CD4-positive, CD25-positive, alpha-beta regulatory T cell (primary cell): ENCODE data around the gene ARHGEF39. TPM values are rescaled to one million over a fixed set of nuclear protein-coding genes. Genes with fewer than 3 reads are reported as not detected.

Experiments used
- ATAC-seq, 2 donors: fragments of 150-1000 bp; cut with Tn5 transposase; one replicate each; pipeline ENCODE4 v1.10.0; 2021; ENCODE audit warnings: low read depth in 2 of 2, moderate number of reproducible peaks in 2 of 2, moderate library complexity in 1 of 2
- DNase-seq, 3 donors: peaks; one replicate each; pipeline versions ENCODE4 v3.0.0 to v3.0.0-alpha.2; 2012 to 2022; ENCODE audit warnings: mixed read lengths in 1 of 3
- H3K27ac ChIP-seq: one replicate; pipeline ENCODE4 v1.7.0; 2013; ENCODE audit warnings: mild to moderate bottlenecking, low read length; ENCODE audit not compliant: insufficient read depth, poor library complexity, severe bottlenecking
- H3K27me3 ChIP-seq: one replicate; pipeline ENCODE4 v1.7.0; 2013; ENCODE audit warnings: low read length; ENCODE audit not compliant: control insufficient read depth, insufficient read depth
- H3K36me3 ChIP-seq: one replicate; pipeline ENCODE4 v1.7.0; 2013; ENCODE audit warnings: mild to moderate bottlenecking, low read length, moderate library complexity; ENCODE audit not compliant: control insufficient read depth, insufficient read depth
- H3K4me1 ChIP-seq: 2 replicates; pipeline ENCODE4 v1.7.0; 2013; ENCODE audit warnings: mild to moderate bottlenecking, low read length; ENCODE audit not compliant: insufficient read depth, control insufficient read depth, poor library complexity, severe bottlenecking
- H3K4me3 ChIP-seq: one replicate; pipeline ENCODE4 v1.7.0; 2013; ENCODE audit warnings: low read depth, mild to moderate bottlenecking, low read length, moderate library complexity
- H3K9me3 ChIP-seq, 2 experiments: 1 replicate in 1 of 2; 2 replicates in 1 of 2; pipeline ENCODE4 v1.7.0; 2013; ENCODE audit warnings: low read length in 2 of 2, mild to moderate bottlenecking in 1 of 2, moderate library complexity in 1 of 2; ENCODE audit not compliant: control insufficient read depth in 2 of 2
- H3K27ac Mint-ChIP-seq, 3 donors: one replicate each; pipeline ENCODE4 v1.8.0; 2020 to 2022; ENCODE audit warnings: mild to moderate bottlenecking in 3 of 3, mixed read lengths in 3 of 3, moderate library complexity in 2 of 3
- H3K27me3 Mint-ChIP-seq: one replicate; pipeline ENCODE4 v1.8.0; 2022; ENCODE audit warnings: mild to moderate bottlenecking, mixed read lengths
- H3K36me3 Mint-ChIP-seq: one replicate; pipeline ENCODE4 v1.8.0; 2020; ENCODE audit warnings: mixed read lengths
- H3K4me1 Mint-ChIP-seq, 4 donors: one replicate each; pipeline ENCODE4 v1.8.0; 2020 to 2022; ENCODE audit warnings: mixed read lengths in 4 of 4, mild to moderate bottlenecking in 1 of 4
- H3K4me3 Mint-ChIP-seq, 4 donors: one replicate each; pipeline ENCODE4 v1.8.0; 2020 to 2022; ENCODE audit warnings: mild to moderate bottlenecking in 4 of 4, mixed read lengths in 4 of 4, moderate library complexity in 3 of 4
- H3K9me3 Mint-ChIP-seq, 7 donors: one replicate each; pipeline ENCODE4 v1.8.0; 2020 to 2022; ENCODE audit warnings: mixed read lengths in 7 of 7, mild to moderate bottlenecking in 3 of 7, moderate library complexity in 2 of 7
- polyA plus RNA-seq, 4 donors: library from polyadenylated mRNA; unstranded; fragments of 300-500 nt; fragmentation: Illumina TruSeq; gene quantifications; one replicate each; pipeline ENCODE4 v1.2.3, GENCODE V29; 2021
- total RNA-seq: library from RNA; stranded (reverse); gene quantifications from one replicate; pipeline ENCODE4 v1.2.3, GENCODE V29; 2022

ARHGEF39 gene
- total and polyA plus RNA-seq, 5 donors from 2014 or later, result 0.36 to 0.84 (median 0.44) TPM

DNA sequence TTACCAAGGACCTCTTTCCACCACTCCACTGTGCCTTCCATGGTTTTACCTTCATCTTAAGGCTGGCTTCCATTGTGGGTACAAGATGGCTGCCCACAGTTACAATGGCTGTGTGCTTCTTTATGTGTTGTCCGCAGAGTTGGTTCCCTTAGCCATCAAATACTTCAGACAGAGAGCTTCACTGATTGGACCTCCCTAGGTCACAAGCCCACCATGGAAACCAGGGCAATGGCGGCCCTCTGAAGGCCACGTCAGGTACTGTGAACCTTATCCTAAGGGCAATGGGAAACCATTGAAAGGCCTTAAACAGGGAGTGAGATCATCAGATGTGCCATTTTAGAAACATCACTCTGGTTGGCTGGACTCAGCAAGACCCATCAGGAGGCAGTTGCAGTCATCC lies 2.9 kb upstream of the ARHGEF39 start:
- H3K27ac ChIP-seq, result no peak overlapping the region
- no peaks in the 10 kb centered on the region for H3K27me3 ChIP-seq
- no peak overlapping the region for H3K4me3 ChIP-seq
- ATAC-seq, result no peak
- Mint-ChIP-seq H3K27me3 (peaks cover 4% of the 10 kb centered on the region), H3K4me3 (peak overlapping the region in 1 of 4 donors; percentile 0), H3K4me1 (peaks cover 6 to 32% (median 16%) of the 10 kb centered on the region in 4 donors), H3K27ac (no peak overlapping the region), H3K36me3 (no peaks in the 10 kb centered on the region), H3K9me3 (peaks cover 0 to 2% (median 0%) of the 10 kb centered on the region in 7 donors)
- H3K36me3 ChIP-seq, result no peaks in the 10 kb centered on the region
- H3K4me1 ChIP-seq, result peaks cover 29% of the 10 kb centered on the region
- no peaks in the 10 kb centered on the region for H3K9me3 ChIP-seq
- DNase-seq, result no peak

DNA sequence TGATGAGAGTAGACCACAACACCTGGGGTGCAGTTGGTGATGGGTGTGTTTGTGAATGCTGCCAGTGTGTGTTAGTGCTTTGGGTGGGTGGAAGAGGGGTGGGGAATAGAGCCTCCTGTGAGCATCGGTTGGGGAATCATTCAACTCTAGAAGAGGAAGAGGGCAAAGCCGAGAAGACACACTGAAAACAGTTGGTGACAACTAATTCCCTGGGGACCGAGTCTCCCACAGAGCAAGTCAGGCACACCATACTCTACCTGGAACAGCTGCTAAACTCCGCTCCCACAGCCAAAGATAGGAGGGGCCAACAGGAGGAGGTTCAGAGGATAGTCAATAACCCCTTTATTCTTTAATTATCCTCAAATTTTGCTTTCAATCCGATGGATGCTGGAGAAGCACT lies 1.6 kb upstream of the ARHGEF39 start:
- no peak for ATAC-seq
- H3K27ac Mint-ChIP-seq, result no peak overlapping the region
- peaks cover 10 to 46% (median 29%) of the 10 kb centered on the region in 4 donors for H3K4me1 Mint-ChIP-seq
- H3K9me3 Mint-ChIP-seq, result peaks cover 0 to 2% (median 0%) of the 10 kb centered on the region in 7 donors
- Histone ChIP-seq H3K36me3 (no peaks in the 10 kb centered on the region), H3K27ac (no peak overlapping the region), H3K4me3 (no peak overlapping the region), H3K4me1 (peaks cover 43% of the 10 kb centered on the region), H3K27me3 (no peaks in the 10 kb centered on the region), H3K9me3 (no peaks in the 10 kb centered on the region)
- no peaks in the 10 kb centered on the region for H3K27me3 Mint-ChIP-seq
- DNase-seq, result no peak
- peaks cover 4% of the 10 kb centered on the region for H3K36me3 Mint-ChIP-seq
- H3K4me3 Mint-ChIP-seq, result peak overlapping the region in 1 of 4 donors; percentile 97

DNA sequence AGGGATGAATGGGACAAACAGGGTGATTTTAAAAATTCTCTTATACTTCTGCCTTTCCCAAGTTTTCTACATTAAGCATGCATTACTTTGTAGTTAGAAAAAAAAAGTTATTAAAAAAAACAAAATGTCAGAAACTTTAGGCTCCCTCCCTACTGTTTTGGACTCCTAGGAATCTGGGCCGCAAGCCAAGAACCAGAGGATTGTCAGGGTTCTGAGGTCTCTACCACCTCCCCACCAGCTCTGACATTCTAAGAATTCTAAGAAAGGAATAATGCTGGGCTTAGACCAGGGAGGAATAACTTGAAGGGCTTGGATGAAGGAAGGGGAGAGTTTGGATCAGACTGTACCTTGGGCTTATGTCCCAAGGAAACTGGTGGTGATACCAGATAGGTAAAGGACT lies 1.1 kb upstream of the ARHGEF39 start:
- no peak overlapping the region for H3K27ac Mint-ChIP-seq
- Histone ChIP-seq H3K4me3 (no peak overlapping the region), H3K9me3 (no peaks in the 10 kb centered on the region), H3K36me3 (peaks cover under 1% of the 10 kb centered on the region), H3K4me1 (peaks cover 48% of the 10 kb centered on the region), H3K27ac (no peak overlapping the region), H3K27me3 (no peaks in the 10 kb centered on the region)
- DNase-seq (no peak), ATAC-seq (no peak)
- H3K36me3 Mint-ChIP-seq, result peaks cover 4% of the 10 kb centered on the region
- peaks cover 0 to 2% (median 0%) of the 10 kb centered on the region in 7 donors for H3K9me3 Mint-ChIP-seq
- H3K27me3 Mint-ChIP-seq, result no peaks in the 10 kb centered on the region
- H3K4me3 Mint-ChIP-seq, result peak overlapping the region in 3 of 4 donors; percentile 48 to 97 (median 72)
- peaks cover 10 to 50% (median 31%) of the 10 kb centered on the region in 4 donors for H3K4me1 Mint-ChIP-seq

DNA sequence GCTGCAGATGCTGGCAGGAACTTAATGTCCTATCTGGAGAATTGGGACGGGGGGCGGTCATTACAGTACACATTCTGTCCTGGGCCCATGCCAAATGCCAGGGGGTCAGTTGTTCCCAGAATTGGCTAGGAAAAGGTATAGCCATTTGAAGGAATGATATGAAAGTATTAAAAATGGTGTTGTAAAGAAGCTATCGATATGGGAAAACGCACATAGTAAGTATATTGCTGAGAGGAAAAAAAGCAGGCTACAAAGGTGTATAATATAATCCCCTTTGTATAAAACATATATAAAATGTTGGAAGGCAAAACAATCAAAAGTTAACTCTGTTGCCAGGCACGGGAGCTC lies 450 bp upstream of the ARHGEF39 start:
- Mint-ChIP-seq H3K4me1 (peaks cover 10 to 56% (median 35%) of the 10 kb centered on the region in 4 donors), H3K27ac (peak overlapping the region in 2 of 3 donors; percentile 76 to 90), H3K36me3 (peaks cover 10% of the 10 kb centered on the region), H3K9me3 (peaks cover 0 to under 1% (median 0%) of the 10 kb centered on the region in 7 donors), H3K4me3 (peak overlapping the region; percentile 85 to 97 (median 90)), H3K27me3 (no peaks in the 10 kb centered on the region)
- no peaks in the 10 kb centered on the region for H3K27me3 ChIP-seq
- peak overlapping the region; percentile 76 for H3K4me3 ChIP-seq
- no peak for ATAC-seq
- no peaks in the 10 kb centered on the region for H3K9me3 ChIP-seq
- peak overlapping the region; percentile 77 for H3K27ac ChIP-seq
- H3K4me1 ChIP-seq, result peaks cover 54% of the 10 kb centered on the region
- peaks cover 6% of the 10 kb centered on the region for H3K36me3 ChIP-seq
- no peak for DNase-seq

DNA sequence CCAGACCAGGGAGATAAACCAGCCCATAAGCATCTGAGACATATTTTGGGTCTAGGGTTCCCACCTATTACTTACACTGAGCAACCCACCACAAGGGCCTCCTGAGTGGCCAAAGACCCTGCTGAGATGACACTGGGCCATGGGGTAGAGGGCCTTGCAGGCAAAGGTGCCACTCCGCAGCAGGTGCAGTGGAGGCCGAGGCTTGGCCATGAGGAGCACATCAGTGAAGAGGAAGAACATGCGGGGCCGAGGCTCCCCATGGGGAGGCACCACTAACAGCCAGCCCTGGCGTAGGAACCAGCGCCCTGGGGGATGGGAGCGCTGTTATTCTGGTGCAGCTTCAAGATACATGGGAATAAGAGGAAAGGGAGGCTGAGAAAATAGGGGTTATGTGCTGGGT lies 2.6 kb downstream of the ARHGEF39 start:
- H3K4me1 Mint-ChIP-seq, result peaks cover 16 to 80% (median 57%) of the 10 kb centered on the region in 4 donors
- Histone ChIP-seq H3K4me3 (peak overlapping the region; percentile 55), H3K27ac (peak overlapping the region; percentile 69), H3K36me3 (peaks cover 11% of the 10 kb centered on the region), H3K9me3 (no peaks in the 10 kb centered on the region), H3K27me3 (no peaks in the 10 kb centered on the region), H3K4me1 (peaks cover 73% of the 10 kb centered on the region)
- H3K4me3 Mint-ChIP-seq, result peak overlapping the region; percentile 82 to 97 (median 86)
- H3K9me3 Mint-ChIP-seq, result peaks cover 0 to 3% (median 0%) of the 10 kb centered on the region in 7 donors
- peaks cover 17% of the 10 kb centered on the region for H3K36me3 Mint-ChIP-seq
- ATAC-seq (no peak), DNase-seq (no peak)
- H3K27me3 Mint-ChIP-seq, result peaks cover 8% of the 10 kb centered on the region
- peak overlapping the region; percentile 58 to 92 (median 90) for H3K27ac Mint-ChIP-seq

DNA sequence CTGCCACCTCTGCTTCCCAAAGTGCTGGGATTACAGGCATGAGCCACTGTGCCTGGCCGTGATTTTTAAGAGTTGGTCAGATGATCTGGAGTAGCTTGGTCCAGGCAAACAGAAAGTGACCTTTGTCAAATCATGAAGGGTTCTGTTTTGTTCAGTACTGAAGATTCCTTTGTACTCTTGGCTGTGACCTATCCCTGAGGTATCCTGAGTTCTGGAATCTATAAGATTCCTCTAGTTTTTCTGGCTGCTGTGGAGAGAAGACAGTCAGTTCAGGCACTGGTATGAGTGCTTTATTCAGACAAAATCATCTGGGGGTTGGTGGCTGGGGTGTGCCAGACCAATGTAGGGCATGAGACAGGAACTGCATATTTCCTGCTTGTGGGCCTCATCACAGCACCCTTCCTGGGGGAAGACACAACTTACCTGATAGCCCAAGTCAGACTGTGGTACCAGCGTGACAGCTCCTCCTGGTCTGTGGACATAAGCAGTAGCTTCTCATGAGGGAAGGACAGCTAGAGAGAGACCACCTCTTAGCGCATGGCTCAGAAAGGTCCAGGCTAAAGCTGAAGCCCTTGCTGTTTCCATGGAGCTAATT lies 3.1 kb downstream of the ARHGEF39 start:
- peak overlapping the region; percentile 55 for H3K4me3 ChIP-seq
- ATAC-seq, result no peak

DNA sequence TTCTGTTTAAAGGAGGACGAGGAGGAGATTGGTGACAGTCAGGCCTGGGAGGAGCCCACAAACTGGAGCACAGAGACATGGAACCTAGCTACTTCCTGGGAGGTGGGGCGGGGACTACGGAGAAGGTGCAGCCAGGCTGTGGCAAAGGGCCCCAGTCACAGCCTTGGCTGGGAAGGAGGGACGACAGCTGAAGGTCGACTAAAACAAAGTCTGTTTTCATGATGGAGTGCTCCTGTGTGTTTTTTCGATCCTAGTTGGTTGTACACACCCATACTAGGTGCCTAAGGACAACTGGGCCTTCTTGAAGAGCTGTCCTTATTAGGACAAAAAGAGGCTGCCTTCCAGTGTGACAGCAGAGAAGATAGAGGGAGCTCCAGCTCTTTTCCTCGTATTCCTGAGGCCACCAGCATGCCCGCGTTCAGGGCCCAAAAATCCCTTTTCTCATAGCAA lies 4.0 kb downstream of the ARHGEF39 start:
- Histone ChIP-seq H3K27ac (peak overlapping the region; percentile 69), H3K4me3 (peak overlapping the region; percentile 19), H3K4me1 (peaks cover 77% of the 10 kb centered on the region), H3K9me3 (no peaks in the 10 kb centered on the region), H3K36me3 (peaks cover 11% of the 10 kb centered on the region), H3K27me3 (no peaks in the 10 kb centered on the region)
- DNase-seq (no peak), ATAC-seq (no peak)
- peaks cover 25 to 92% (median 70%) of the 10 kb centered on the region in 4 donors for H3K4me1 Mint-ChIP-seq
- peak overlapping the region; percentile 32 to 84 (median 78) for H3K27ac Mint-ChIP-seq
- peak overlapping the region; percentile 66 to 97 (median 82) for H3K4me3 Mint-ChIP-seq
- peaks cover 0 to 3% (median 0%) of the 10 kb centered on the region in 7 donors for H3K9me3 Mint-ChIP-seq
- peaks cover 17% of the 10 kb centered on the region for H3K36me3 Mint-ChIP-seq
- peaks cover 19% of the 10 kb centered on the region for H3K27me3 Mint-ChIP-seq

More for the DNA sequence above, 3.1 kb downstream of the ARHGEF39 start:
- H3K27me3 Mint-ChIP-seq, result peaks cover 12% of the 10 kb centered on the region
- Histone ChIP-seq H3K27ac (peak overlapping the region; percentile 69), H3K36me3 (peaks cover 11% of the 10 kb centered on the region), H3K4me1 (peaks cover 77% of the 10 kb centered on the region), H3K9me3 (no peaks in the 10 kb centered on the region), H3K27me3 (no peaks in the 10 kb centered on the region)
- H3K27ac Mint-ChIP-seq, result peak overlapping the region; percentile 58 to 92 (median 90)
- H3K9me3 Mint-ChIP-seq, result peaks cover 0 to 3% (median 0%) of the 10 kb centered on the region in 7 donors
- H3K4me3 Mint-ChIP-seq, result peak overlapping the region; percentile 82 to 97 (median 86)
- DNase-seq, result peak in 1 of 3 donors; percentile 67
- peaks cover 20 to 86% (median 61%) of the 10 kb centered on the region in 4 donors for H3K4me1 Mint-ChIP-seq
- H3K36me3 Mint-ChIP-seq, result peaks cover 17% of the 10 kb centered on the region
